ENCODE results near the gene CLDN9.

GRCh38 chr16:2966808-2967191, 45.9 kb upstream of the CLDN9 start:
- no peak for TF ChIP-seq POLR2A (IDR thresholded peaks at IDR 0.05)
- TF ChIP-seq CTCF (IDR thresholded peaks at IDR 0.05) = no peak
- TF ChIP-seq POLR2AphosphoS5 (IDR thresholded peaks at IDR 0.05) = no peak
- TF ChIP-seq EP300 (IDR thresholded peaks at IDR 0.05) = no peak

All from sigmoid colon (tissue), 4 donors.